ENCODE data around the gene CBX1.

CBX1 gene

DNA sequence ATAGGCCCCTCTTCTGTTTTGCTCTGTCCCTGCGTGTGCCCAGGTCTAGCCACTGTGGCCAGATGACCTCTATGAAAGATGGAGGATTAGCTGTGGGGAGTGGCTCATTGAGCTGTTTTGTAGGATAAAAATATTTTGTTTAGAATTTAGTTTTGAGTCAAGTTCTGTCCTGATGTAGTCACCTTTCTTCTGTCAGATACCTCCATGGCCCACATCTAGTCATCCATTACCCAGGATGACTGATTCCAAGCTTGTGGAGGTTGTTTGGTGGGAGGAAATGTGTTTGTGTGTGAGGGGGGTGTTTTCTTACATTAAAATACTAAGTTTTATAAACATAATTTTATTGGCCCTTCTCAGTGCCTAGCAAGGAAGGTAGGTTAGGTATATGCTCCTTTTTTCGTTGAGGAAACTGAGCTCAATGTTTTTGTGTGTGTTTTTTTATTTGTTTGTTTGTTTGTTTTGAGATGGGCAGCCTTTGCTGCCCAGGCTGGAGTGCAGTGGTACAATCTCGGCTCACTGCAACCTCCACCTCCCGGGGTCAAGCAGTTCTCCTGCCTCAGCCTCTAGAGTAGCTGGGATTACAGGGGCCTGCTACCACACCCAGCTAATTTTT is 22.6 kb upstream of the CBX1 start:
- in situ Hi-C loops (cut with MboI; ENCODE audit: low sequenced_read_pairs): no loop called here

DNA sequence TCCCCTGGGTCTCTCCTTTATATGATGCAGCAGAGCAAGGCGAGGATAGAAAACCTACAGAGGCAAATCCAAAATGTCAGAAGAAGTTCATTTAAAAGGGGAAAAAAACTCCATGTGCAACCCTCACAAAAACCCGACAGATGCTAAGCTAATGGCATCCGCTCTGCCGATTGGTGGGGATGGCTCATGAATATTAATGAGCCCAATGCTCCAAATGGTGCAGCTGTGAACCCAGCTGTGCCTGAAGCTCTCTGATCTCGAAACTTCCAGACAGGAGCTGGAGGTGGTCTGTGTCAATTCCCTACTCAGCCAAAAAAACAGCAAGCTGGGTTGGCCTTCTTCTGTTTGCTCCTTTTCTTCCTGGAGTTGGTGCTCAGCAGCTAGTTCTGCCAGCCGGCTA is 21.8 kb upstream of the CBX1 start:
- in situ Hi-C loops (cut with MboI; ENCODE audit: low sequenced_read_pairs): no loop called here

DNA sequence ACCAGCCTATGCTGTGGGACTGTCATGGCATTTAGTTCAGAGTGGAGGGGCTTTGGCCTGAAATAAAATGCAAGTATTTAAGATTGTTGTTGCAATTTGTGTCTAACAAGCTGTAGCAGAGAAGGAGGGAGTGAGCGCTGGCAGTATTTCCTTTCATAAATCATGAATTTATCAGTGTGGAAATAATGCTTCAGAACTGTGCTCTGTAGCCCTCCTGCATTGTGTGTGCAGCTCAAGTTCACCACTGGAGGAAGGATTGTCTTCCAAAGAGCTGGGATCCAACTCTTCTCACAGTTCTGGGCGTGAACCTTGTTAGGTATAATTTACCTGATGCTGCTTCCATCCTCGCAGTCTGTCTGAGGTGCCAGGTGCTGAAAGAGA is 21.4 kb upstream of the CBX1 start:
- in situ Hi-C loops (cut with MboI; ENCODE audit: low sequenced_read_pairs): no loop called here

DNA sequence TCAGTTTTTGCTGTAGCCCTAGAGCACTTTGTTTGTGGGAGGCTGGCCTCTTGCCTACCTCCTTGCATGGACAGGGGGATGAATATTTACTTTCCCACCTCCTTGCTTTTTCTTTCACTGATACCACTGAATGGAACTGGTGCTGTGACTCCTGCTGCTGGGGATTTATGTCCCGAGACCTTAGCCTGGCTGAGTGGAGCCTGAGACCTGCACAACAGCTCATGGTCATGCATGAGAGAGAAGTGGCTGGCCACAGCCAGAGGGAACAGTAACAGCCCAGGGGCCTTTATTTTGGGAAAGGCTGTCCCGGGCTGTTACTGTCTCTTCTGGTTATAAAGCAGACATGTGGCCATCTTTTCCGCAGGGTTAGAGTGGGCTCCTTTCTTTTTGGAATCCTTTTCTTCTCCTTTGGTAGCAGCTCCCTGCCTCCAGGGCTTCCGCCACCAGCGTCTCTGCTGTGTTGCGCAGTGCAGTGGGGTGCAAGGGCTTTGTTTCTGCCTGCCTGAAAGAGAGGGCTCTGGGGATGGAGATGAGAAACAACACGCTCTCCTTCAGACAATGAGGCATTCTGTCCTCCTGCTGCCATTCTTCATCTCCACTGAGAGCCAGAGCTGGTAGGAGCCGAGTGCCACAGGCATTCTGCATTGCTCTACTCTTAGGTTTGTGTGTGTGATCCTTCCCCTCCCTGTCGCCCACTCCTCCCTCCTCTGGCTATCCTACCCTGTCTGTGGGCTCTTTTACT is 20.8 kb upstream of the CBX1 start:
- in situ Hi-C loops (cut with MboI; ENCODE audit: low sequenced_read_pairs): no loop called here

DNA sequence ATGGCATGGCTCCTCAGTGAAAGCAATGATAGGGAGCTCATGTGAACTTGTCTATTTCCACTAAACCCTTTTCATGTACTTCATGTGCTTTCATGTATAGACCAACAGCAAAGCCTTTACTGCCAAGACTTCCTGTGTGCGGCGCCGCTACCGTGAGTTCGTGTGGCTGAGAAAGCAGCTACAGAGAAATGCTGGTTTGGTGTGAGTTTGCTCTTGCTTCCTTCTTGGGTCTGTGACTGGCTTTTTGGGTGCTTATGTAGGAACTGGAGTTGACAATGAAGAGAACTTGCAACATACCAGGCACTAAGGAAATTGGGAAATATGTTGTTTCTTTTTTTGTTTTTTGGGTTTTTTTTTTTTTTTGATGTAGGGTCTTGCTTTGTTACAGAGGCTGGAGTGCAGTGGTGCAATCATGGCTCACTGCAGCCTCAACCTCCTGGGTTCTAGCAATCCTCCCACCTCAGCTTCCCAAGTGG is 12.0 kb upstream of the CBX1 start:
- in situ Hi-C loops (cut with MboI; ENCODE audit: low sequenced_read_pairs): no loop called here

DNA sequence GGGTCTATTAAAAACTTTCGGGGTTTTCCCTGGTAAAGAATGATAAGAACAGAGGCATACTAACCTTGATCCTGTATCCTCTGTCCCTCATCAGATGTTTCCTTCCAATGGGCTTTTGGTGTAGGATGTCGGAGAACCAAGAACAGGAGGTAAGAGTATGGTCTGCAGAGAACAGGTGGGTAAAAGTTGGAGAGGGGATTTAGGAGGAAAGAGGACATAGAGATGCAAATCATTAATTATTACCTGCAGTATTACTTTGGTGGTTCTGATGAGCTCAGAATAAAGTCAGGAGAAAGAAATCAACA is 10.6 kb upstream of the CBX1 start:
- in situ Hi-C loops (cut with MboI; ENCODE audit: low sequenced_read_pairs): no loop called here

DNA sequence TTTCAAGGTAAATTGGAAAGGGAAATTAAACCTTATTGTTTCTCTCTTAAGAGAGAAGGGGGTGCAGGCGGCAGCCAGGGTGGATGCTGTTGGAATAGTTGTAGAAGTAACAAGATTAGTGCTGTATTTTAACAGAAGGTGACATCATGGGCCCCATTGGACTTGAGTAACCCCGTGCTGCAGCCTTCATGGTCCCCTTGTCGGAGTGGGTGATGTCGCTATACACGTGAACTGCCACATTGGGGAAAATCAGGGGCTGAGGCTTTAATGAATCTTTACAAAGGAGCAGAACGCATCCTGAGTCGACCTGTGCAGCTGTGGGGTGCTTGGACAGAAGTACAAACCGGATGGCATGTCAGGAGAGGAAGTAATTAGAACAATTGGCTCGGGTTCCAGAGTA is 9.5 kb upstream of the CBX1 start:
- in situ Hi-C loops (cut with MboI; ENCODE audit: low sequenced_read_pairs): no loop called here

DNA sequence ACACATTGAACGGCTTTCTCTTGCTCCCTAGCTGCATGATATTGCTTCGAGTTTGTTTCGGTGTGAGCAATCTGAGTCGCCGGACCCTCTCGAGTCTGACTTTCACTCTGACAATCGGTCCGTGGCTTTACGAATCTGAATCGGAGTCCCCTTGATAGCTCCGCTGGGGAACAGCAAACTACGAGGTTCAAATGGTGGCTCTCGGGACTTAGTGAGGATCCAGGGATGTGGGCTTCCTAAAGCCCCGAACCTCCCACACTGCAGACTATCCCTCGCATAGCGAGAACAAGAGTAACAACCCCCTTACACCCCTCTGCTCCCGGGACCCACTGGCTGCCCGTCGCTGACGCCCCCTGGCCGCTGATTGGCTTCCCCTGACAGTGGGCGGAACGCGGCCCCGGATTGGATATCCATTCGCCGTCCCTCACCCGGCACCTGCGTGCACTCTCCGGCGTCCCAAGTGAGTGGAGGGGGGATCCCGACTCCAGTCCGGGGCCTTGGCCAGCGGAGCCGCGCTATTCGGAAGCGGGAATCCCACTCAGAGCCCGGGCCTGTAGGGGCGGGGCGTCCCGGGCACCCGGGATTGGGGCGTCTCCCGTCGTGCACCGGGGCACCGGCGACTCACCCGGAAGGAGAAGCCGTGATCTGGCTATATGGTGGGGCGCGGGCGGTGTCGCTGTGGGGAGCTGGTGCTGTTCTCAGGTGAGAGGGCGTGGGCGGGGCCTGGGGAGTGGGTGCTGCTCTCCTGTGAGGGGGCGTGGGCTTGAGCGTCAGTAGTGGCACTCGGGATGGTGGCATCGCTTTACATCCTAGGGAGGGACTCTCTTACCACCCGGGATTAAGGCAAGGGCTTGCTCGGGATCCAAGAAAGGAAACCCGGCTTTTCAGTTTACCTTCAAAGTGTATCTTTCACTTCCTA is 6.1 kb upstream of the CBX1 start, which contains the start of gene SNX11:
Gene SNX11, plus strand, starts transcription at position 630 of the 919 bp plus-strand sequence. CDS start 4,278 bp downstream, outside the sequence.
- in situ Hi-C loops (cut with MboI; ENCODE audit: low sequenced_read_pairs): no loop called here

DNA sequence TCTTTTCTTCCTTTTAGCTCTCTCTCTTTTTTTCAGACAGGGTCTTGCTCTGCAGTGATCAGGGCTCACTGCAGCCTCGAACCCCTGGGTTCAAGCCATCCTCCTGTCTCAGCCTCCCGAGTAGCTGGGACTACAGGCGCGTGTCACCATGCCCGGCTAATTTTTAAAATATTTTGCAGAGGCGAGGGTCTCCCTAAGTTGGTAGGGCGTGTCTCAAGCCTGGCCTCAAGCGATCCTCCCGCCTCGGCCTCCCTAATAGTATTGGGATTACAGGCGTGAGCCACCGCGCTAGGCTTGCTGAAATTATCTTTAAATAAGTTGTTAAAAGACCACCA is 5.5 kb upstream of the CBX1 start:
- in situ Hi-C loops (cut with MboI; ENCODE audit: low sequenced_read_pairs): no loop called here

DNA sequence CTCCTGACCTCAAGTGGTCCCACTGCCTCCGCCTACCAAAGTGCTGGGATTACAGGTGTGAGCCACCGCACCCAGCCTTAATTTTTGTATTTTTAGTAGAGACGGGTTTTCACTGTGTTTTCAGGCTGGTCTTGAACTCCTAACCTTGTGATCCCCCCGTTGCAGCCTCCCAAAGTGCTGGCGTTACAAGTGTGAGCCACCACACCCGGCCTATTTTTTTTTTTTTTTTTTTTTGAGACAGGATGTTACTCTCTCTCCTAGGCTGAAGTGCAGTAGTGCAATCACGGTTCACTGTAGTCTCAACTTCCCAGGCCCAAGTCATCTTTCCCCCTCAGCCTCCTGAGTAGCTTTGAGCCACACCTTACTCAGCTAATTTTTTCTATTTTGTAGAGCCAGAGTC is 3.2 kb upstream of the CBX1 start:
- in situ Hi-C loops (cut with MboI; ENCODE audit: low sequenced_read_pairs): no loop called here

DNA sequence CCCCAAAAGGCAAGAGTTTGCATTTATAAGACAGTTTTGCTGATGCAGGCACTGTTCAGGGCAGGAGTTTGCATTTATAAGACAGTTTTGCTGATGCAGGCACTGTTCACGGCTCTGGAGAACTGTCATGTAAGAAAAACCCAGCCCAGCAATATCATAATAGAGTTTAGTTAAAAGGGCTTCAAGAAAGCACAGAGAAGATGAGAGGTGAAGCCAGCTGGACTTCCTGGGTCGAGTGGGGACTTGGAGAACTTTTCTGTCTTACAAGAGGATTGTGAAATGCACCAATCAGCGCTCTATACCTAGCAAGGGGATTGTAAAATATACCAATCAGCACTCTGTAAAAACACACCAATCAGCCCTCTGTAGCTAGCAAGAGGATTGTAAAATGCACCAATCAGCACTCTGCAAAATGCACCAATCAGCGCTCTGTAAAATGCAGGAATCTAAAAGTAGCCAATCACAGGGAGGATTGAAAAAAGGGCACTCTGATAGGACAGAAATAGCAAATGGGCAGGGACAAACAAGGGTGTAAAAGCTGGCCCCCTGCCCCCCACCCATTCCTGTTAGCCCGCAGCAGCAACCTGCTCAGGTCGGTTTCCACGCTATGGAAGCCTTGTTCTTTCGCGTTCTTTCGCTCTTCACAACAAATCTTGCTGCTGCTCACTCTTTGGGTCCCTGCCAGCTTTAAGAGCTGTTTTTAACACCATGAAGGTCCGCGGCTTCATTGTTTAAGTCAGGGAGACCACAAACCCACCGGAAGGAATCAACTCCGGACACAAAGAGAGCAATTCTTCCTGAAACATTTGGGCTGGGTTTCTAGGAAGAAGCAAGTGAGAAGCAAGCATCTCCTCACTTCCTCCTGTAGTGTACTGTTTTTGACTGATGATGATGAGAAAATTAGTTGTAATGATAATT is 1.8 kb upstream of the CBX1 start:
- in situ Hi-C loops (cut with MboI; ENCODE audit: low sequenced_read_pairs): no loop called here

DNA sequence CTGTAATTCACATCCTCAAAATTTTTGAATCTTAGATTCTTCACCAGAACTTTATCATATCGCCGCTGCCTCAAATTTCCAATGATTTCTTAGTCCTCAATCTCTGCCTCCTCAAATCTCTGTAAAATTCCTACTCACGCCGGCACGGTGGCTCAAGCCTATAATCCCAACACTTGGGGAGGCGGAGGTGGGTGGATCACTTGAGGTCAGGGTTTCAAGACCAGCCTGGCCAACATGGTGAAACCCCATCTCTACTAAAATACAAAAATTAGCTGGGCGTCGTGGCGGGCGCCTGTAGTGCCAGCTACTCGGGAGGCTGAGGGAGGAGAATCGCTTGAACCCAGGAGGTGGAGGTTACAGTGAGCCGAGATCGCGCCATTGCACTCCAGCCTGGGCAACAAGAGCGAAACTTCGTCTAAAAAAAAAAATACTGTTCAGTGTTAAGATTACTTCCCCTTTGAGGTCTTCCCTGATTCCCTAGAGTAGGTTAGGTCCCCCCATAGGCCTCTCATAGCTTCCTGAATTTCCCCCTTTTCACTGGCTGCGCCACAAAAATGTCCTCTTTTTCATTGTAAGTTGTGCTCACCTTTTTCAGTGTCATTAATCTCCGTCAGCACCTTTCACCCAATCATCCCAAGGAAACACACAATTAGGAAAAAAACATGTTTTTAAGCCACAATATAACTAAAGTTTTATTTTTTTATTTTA is 919 bp upstream of the CBX1 start:
- in situ Hi-C loops (cut with MboI; ENCODE audit: low sequenced_read_pairs): no loop called here

DNA sequence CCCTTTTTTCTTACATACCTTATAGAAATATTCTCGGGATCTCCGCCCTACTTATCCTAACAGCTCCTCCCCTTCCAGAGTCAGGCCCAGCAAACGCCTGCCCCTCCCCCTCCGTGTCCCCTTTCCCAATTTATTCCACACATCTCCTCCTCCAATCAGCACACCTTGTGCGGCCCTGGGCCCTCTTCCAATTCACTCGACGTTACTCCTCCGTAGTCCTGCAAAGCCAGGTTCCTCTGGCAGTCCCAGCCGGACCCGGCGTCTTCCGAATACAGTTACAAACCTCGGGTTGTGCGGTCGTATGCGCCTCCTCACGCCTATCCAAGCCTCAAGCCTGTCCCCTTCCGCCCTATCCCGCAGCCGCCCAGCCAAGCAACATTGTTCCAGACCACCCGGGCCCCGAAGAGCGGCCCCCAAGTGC is 677 bp downstream of the CBX1 start:
- in situ Hi-C loops (cut with MboI; ENCODE audit: low sequenced_read_pairs): no loop called here

DNA sequence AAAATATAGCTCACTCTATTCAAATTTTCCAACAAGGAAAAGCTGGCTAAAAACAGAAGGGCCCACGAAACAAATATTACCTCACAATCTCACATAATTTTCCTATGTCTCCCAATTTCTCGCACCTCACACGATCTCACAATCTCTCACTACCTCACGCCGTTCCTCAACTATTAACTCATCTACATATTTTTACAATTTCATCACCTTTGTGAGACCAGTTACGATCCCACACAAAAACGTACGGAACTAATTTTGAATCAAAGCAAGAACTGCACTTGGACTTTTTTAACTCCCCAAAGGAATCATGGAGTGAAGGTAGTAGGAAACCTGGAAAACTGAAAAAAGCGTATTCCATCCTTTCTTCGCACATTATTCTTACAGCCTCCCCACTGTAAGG is 1.1 kb downstream of the CBX1 start:
- in situ Hi-C loops (cut with MboI; ENCODE audit: low sequenced_read_pairs): no loop called here

DNA sequence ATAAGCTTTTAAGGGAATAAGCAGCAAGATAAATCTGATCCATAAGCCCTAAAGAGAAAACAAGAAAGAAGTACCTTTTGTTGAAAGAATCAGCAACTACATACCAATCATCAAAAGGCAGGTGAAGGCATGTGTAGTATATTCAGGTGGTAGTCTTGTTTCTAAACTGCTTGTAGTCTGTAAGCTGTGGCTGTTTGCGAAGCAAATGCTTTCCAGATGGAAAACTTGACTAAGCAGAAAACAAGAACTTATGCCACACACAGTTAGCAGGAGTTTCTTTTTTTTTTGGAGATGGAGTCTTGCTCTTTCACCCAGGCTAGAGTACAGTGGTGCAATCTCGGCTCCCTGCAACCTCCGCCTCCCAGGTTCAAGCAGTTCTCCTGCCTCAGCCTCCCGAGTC is 5.7 kb downstream of the CBX1 start:
- in situ Hi-C loops (cut with MboI; ENCODE audit: low sequenced_read_pairs): no loop called here

DNA sequence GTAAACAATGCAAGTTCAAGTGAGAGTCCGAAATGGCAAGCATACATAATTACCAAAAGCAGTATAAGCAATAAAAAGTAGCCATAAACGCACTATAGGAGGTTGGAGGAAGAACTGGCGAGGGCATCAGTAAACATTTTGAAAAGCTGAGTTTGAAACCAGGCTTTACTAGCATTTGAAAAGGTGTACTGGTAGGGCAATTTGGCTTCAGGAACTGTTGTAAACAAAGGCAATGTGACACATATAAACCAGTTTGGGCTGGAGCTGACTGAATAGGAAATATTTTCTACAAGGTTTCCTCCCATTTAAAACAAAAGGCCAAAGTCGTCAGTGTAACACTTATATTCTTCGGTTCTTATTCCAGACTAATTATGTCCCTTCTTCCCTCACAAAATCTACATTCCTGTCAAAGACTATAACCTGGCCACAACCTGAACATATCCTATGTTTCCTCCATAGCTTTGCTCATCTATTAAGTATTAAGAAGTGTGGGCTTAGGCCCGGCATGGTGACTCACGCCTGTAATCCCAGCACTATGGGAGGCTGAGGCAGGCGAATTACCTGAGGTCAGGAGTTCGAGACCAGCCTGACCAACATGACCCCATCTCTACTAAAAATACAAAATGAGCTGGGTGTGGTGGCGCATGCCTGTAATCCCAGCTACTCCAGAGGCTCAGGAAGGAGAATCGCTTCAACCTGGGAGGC is 7.8 kb downstream of the CBX1 start:
- in situ Hi-C loops (cut with MboI; ENCODE audit: low sequenced_read_pairs): no loop called here

DNA sequence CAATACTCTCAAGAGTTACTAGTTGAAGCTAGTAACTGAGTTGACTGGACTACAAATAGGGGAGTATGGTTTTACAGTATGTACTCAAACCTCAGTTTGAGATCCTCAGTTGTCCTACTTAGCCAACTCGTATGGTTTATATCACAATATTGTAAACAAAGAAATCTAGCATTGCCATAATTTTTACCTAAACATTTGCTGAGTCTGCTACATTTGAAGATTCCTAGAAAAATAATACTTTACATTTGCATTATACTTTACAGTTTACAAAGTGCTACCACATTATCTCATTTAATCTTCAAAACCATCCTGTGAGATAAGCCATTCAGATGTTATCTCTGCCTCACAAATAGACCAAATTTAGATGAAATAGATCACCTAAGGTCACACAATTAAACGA is 16.3 kb downstream of the CBX1 start:
- in situ Hi-C loops (cut with MboI; ENCODE audit: low sequenced_read_pairs): no loop called here

DNA sequence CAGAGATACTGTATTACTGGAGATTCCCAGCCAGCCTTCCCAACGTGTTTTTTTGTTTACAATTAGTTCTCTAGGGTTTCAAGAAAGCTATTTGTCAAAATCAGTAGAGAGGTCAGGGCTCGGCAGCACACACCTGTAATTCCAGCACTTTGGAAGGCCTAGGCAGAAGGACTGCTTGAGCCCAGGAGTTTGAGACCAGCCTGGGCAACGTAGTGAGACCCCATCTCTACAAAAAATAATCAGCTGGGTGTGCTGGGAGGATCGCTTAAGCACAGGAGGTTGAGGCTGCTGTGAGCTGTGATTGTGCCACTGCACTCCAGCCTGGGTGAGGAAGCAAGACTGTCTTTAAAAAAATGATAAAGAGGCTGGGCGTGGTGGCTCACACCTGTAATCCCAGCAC is 19.4 kb downstream of the CBX1 start:
- in situ Hi-C loops (cut with MboI; ENCODE audit: low sequenced_read_pairs): no loop called here

DNA sequence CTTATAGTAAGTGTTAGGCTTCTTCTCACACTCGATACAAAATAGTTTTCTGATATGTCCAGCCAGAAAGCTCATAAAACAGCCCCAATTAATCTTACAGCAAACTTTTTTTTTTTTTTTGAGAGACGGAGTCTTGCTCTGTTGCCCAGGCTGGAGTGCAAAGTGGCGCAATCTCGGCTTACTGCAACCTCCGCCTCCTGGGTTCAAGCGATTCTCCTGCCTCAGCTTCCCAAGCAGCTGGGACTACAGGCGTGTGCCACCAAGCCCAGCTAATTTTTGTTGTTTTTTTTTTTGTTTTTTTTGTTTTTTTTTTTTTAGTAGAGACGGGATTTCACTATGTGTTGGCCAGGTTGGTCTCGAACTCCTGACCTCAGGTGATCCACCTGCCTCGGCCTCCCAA is 24.1 kb downstream of the CBX1 start:
- in situ Hi-C loops (cut with MboI; ENCODE audit: low sequenced_read_pairs): loop anchor here (10.0 kb wide), 1 partner anchor 52 kb away; no protein-coding TSS in a partner anchor

Data from HL-60/S4 treated with phorbol 12-myristate 13-acetate at 8.2 ng/mL for 4 days and 3 days (cell line).